CD4-positive, alpha-beta T cell treated with Interleukin-4 for 1 hour (primary cell): ENCODE data around the gene DCLK3.

Source experiments
- DNase-seq, 2 donors: peaks; one replicate each; pipeline ENCODE4 v3.0.0-alpha.2; 2020 to 2022

DCLK3 gene

GRCh38 chr3:36763850-36764703 lies at the start of gene DCLK3:
Gene DCLK3, minus strand, starts transcription at chr3:36764553. Its CDS starts 290 bp downstream, at chr3:36764263.
- DNase-seq = no peak

- DNase-seq = no peak
Measured at GRCh38 chr3:36813305-36813704, 49.0 kb upstream of the DCLK3 start.

- no peak for DNase-seq
Measured at GRCh38 chr3:36812240-36812639, 47.9 kb upstream of the DCLK3 start.

DNA sequence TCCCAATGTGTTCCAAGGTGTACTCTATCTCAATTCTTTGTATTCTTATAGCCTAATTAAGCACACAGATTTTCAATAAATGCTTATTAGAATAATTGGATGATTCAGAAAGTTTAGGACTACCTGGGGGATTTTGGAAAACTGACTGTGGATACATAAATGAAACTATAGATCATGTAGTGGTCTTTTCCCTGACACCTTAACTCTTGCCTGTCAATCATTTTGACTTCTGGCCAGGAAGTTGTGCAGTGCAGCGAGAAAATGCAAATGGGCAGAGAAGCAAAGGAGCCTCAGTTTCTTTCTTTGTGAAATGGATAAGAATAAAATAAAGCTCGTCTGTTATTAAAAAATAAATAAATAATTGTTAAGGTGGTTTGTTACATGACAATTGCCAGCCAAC lies 47.4 kb upstream of the DCLK3 start:
- DNase-seq = no peak

- DNase-seq = no peak
Measured at GRCh38 chr3:36804295-36805055, 40.1 kb upstream of the DCLK3 start.

- no peak for DNase-seq
Measured at GRCh38 chr3:36803091-36803791, 38.9 kb upstream of the DCLK3 start.

GRCh38 chr3:36800533-36801116 lies 36.3 kb upstream of the DCLK3 start:
- no peak for DNase-seq

- no peak for DNase-seq
Measured at GRCh38 chr3:36796881-36797280, 32.5 kb upstream of the DCLK3 start.

DNA sequence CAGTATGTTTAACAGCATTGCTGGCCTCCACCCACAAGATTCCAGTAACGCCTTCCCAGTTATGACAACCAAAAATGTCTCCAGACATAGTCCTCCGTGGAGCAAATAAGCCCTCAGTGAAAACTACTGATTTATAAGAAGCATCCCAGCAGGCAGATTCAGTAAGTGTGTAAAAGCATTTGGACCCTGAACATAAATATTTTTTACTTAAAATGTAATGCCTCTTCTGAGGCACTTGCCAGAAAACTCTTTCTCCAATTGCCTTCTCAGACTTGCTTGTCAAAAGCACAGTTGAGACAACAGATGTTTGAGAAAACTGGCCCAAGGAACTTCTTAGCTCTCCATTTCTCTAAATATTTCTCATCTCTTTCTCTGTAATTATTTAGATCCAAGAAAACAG lies 31.8 kb upstream of the DCLK3 start:
- DNase-seq = no peak

GRCh38 chr3:36795622-36796021 lies 31.3 kb upstream of the DCLK3 start:
- DNase-seq = no peak

GRCh38 chr3:36792342-36792741 lies 28.0 kb upstream of the DCLK3 start:
- peak in 1 of 2 donors; percentile 21 for DNase-seq

DNA sequence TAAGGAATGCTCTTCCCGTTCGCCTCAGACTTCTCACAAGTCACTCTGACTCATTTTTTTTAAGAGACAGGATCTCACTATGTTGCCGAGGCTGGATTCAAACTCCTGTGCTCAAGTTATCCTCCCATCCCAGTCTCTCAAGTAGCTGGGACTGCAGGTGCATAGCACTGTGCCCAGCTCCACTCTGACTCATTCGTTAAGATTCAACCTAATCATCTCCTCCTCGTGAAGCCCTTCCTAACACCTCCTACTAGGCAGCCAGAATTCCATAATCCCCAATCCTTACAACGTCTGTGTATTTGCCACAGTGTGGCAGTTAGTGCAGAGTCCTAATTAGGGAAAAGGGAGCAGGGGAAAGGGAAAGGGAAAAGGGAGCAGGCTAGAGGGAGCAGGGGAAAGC lies 26.4 kb upstream of the DCLK3 start:
- DNase-seq = no peak

DNA sequence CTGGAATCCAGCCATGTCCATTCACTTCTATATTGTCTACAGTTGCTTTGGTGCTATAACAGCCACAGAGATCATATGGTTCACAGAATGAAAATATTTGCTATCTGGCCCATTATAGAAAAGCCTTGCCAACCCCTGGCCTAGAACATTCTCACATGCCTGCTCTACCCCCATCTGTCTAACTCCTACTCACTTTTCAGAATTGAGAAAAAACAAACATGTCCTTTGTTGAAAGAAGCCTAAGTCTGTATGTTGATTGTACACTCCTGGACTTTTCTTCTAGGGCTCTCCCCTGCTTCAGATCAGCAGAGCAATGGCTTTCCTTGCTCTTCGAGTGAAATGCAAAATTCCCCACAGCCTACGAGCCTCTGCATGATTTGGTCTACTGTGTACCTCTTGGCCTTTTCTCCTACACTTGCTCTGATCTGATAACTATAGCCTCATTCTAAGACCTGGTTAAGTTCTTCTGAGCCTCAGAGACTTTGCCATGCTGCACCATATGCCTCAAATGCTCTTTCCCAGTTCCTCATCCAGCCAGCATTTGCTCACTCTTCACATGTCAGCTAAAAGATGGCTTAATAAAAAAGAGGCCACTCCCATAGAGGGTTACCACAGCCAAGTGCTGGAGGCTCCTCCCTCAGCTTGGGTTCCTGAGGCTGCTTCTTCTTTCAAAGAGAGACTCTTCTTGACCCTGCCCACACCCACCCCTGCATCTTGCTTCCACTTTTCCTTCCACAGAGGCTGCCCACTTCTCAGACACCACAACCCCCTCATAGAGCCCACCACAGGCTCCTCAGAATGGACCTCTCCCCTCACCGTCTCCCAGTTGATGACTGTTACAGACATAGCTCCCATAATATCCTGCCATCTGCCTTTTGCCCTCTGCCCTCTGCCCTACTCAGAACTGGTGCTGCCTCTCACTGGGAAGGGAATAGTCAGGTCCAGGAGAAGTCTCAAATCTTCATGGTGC lies 22.9 kb upstream of the DCLK3 start:
- DNase-seq = peak; percentile 7 to 41

- no peak for DNase-seq
Measured at GRCh38 chr3:36784138-36784635, 19.8 kb upstream of the DCLK3 start.

DNA sequence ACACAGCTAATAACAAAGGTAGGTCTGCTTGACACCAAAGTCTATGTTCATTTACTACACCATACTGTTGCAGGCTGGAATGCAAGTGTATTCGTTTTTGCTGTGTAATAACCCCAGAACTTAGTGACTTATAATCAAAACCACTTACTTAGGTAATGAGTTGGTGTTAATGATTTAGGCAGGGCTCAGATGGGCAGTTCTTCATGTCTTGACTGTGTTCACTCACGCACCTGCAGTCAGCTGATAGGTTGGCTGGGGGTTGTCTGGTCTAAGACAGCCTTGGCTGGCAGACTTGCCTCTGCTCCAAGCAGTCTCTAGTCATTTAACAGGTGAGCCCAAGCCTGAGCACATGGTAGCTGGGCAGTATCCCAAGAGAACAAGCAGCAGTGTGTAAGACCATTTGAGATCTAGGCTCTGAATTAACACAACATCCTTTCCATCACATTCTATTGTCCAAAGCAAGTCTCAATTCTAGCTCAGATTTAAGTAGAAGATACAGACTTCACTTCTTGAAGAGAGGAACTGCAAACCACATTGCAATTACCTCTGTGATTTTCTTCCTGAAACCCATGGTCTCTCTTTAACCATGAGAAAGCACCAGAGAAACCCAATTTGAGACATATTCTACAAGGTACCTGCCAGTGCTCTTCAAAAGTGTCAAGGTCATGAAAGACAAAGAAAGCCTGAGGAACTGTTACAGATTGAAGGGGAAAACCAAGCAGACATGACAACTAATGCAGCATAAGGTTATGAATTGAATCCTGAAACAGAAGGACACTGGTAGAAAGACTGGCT lies 13.3 kb upstream of the DCLK3 start:
- DNase-seq = no peak

GRCh38 chr3:36776436-36776835 lies 12.1 kb upstream of the DCLK3 start:
- no peak for DNase-seq

DNA sequence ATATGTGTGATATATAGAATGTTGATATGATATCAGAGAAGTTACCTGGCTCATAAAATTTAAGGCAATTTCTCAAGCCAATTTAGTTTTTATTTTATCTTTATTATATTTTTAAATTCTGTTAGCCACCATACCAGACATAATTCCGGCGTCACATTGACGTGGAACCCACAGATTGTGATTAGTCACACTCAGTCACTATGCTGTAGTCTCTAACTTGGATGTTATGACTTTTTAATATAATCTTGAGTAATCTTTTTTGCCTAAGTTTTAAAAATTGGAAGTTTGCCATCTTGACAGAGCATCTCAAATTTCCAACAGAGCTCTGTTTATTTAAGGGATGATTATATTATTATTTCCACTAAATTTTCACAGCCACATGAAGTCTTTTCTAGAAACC lies 9.7 kb upstream of the DCLK3 start:
- no peak for DNase-seq

DNA sequence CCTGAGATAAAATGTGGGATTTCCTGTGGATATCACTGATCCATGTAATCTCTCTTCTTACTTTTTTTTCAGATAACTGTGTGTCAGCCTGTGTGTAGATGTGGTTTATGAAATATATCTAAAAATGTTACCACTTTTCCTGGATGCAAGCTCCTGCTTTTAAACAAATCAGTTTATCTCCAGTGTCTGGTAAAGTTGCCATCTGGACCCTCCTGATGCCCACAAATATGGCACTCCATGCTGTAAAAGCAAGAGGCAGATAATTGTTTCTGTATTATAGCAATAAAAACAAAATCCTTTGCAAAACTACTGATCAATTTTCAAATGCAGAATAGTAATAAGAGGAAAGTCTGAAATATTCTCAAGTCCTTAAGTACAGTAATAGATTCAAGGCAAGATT lies 7.6 kb upstream of the DCLK3 start:
- DNase-seq = no peak

DNA sequence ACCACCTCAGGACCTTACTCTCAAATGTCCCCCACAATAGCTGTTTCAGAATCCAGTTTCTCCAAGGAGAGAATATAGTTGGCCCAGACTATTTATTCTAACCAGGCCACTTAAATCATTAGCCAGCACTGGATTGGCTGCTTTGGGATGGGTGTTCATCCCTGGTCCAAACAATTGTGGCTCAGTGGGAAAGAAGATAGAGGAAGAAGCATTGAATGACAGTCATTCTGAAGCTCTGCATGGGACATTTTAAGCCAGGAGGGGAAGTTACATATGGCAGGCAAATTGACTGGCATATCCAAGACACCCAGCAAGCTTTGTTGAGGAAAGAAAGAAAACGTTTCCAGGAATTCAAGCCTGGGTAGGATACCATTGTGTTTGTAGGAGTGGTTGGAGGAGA lies 5.6 kb upstream of the DCLK3 start:
- no peak for DNase-seq

DNA sequence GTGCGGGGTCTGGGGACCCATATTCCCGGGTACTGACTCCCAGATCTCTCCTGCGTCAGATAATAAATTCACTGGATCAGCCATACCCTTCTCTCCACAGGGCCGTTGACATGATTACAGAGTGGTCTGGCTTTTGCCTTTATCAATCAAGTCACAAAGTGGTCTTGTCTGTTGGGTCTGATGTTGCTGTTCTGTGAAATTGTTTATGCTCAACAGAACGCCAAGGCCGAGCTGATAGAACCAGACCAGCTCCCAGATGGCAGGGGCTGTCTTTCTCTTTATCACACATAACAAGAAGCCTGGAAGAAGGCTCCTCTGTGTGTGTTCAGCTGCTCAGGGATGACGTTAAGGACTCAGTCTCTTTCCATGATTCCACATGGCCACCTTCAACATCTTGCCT lies 751 bp upstream of the DCLK3 start:
- DNase-seq = no peak

DNA sequence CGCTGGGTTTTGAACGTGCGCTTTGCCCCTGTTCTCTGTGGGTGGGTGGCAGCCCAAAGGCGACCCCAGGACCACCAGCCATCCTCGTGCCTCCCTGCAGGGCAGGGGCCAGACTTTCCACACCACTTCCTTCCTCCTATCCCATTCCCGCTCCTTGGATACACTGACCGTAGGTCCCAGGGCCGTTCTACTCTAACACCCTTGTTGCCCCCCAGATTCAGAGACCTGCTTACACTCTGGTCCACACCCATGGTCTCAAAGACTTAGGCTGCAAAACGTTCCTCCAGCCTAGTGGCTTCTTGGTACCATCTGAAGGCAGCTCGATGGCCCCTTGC lies 318 bp upstream of the DCLK3 start:
- DNase-seq = no peak
